IMR-90 (cell line): ENCODE data around the gene PDGFD. TPM values are rescaled to one million over a fixed set of nuclear protein-coding genes. Genes with fewer than 3 reads are reported as not detected.

Experiments used
- ATAC-seq: fragments of 200-7000 bp; cut with Tn5 transposase; 2 replicates; pipeline ENCODE4 v1.9.1; 2020; ENCODE audit warnings: low read depth, mild to moderate bottlenecking, moderate library complexity
- BruUV-seq: library from RNA; stranded (reverse); fragments of 400-500 nt; replicated peaks from 2 replicates; lab custom pipeline; 2021; lab: Mats Ljungman, UMichigan
- CTCF ChIA-PET: fragments of 300-600 bp; formaldehyde crosslinking; extraction: SDS; loops from one replicate; lab custom pipeline; 2021; ENCODE audit warnings: antibody characterized with exemption; lab: Yijun Ruan, JAX
- POLR2A ChIA-PET: fragments of 300-600 bp; sonication (Branson Sonifier 250); formaldehyde crosslinking; loops from one replicate; lab custom pipeline; 2022; ENCODE audit warnings: antibody characterized with exemption; ENCODE audit not compliant: unreplicated experiment; lab: Charles Lee
- DNase-seq: peaks from one replicate; pipeline ENCODE4 v3.0.0; 2013
- H2AFZ ChIP-seq: replicated peaks from 2 replicates; pipeline ENCODE3; 2013; ENCODE audit warnings: low read length, mild to moderate bottlenecking; ENCODE audit not compliant: poor library complexity
- H2AK5ac ChIP-seq: 2 replicates; pipeline ENCODE4 v1.6.1; 2013; ENCODE audit warnings: low read depth, low read length, inconsistent platforms
- H2AK9ac ChIP-seq: replicated peaks from 2 replicates; pipeline ENCODE3; 2013; ENCODE audit warnings: mild to moderate bottlenecking, low read depth, low read length, moderate library complexity; ENCODE audit not compliant: poor library complexity
- H2BK120ac ChIP-seq: 2 replicates; pipeline ENCODE4 v1.6.1; 2013; ENCODE audit warnings: low read depth, low read length, inconsistent platforms
- H2BK15ac ChIP-seq: 3 replicates; pipeline ENCODE4 v1.6.1; 2013; ENCODE audit warnings: low read depth, low read length, inconsistent platforms
- H2BK20ac ChIP-seq: 2 replicates; pipeline ENCODE4 v1.6.1; 2013; ENCODE audit warnings: low read depth, mild to moderate bottlenecking, inconsistent platforms, low read length, moderate library complexity
- H2BK5ac ChIP-seq: 2 replicates; pipeline ENCODE4 v1.6.1; 2013; ENCODE audit warnings: mild to moderate bottlenecking, low read depth, low read length, inconsistent platforms; ENCODE audit not compliant: poor library complexity, severe bottlenecking
- H3K14ac ChIP-seq: replicated peaks from 2 replicates; pipeline ENCODE4 v1.6.1; 2013; ENCODE audit warnings: low read depth, low read length, inconsistent platforms
- H3K18ac ChIP-seq: 2 replicates; pipeline ENCODE4 v1.6.1; 2013; ENCODE audit warnings: low read depth, low read length, control low read depth
- H3K23ac ChIP-seq: 2 replicates; pipeline ENCODE4 v1.6.1; 2013; ENCODE audit warnings: low read depth, low read length, inconsistent platforms
- H3K27ac ChIP-seq: 2 replicates; pipeline ENCODE4 v1.5.1; 2013; ENCODE audit warnings: mild to moderate bottlenecking, control low read depth, low read length; ENCODE audit not compliant: insufficient read depth
- H3K27me3 ChIP-seq: 2 replicates; pipeline ENCODE4 v1.6.1; 2013; ENCODE audit warnings: low read length; ENCODE audit not compliant: control insufficient read depth, insufficient read depth
- H3K36me3 ChIP-seq: 2 replicates; pipeline ENCODE4 v1.6.1; 2013; ENCODE audit warnings: low read length, mixed read lengths; ENCODE audit not compliant: control insufficient read depth, insufficient read depth
- H3K4ac ChIP-seq: 2 replicates; pipeline ENCODE4 v1.6.1; 2013; ENCODE audit warnings: low read depth, low read length, inconsistent platforms
- H3K4me1 ChIP-seq: 2 replicates; pipeline ENCODE4 v1.6.1; 2013; ENCODE audit warnings: low read length, mixed read lengths; ENCODE audit not compliant: control insufficient read depth, insufficient read depth
- H3K4me2 ChIP-seq: 2 replicates; pipeline ENCODE4 v1.6.1; 2013; ENCODE audit warnings: low read depth, mild to moderate bottlenecking, control low read depth, low read length, moderate library complexity
- H3K4me3 ChIP-seq: 2 replicates; pipeline ENCODE4 v1.5.1; 2013; ENCODE audit warnings: low read depth, mild to moderate bottlenecking, control low read depth, low read length, moderate library complexity; ENCODE audit not compliant: insufficient read depth
- H3K56ac ChIP-seq: 2 replicates; pipeline ENCODE4 v1.6.1; 2013; ENCODE audit warnings: low read length, inconsistent platforms; ENCODE audit not compliant: insufficient read depth; ENCODE audit errors: extremely low read depth
- H3K79me1 ChIP-seq, 2 experiments: 2 replicates each; pipeline ENCODE4 v1.6.1; 2013; ENCODE audit warnings: low read length in 2 of 2, inconsistent platforms in 1 of 2, low read depth in 1 of 2
- H3K9ac ChIP-seq: 2 replicates; pipeline ENCODE4 v1.6.1; 2013; ENCODE audit warnings: low read depth, low read length, control low read depth
- H3K9me1 ChIP-seq: 2 replicates; pipeline ENCODE4 v1.6.1; 2013; ENCODE audit warnings: low read length, inconsistent platforms; ENCODE audit not compliant: insufficient read depth
- H3K9me3 ChIP-seq: 2 replicates; pipeline ENCODE4 v1.6.1; 2013; ENCODE audit warnings: low read length; ENCODE audit not compliant: control insufficient read depth, insufficient read depth
- H4K20me1 ChIP-seq: 2 replicates; pipeline ENCODE4 v1.6.1; 2013; ENCODE audit warnings: low read length, inconsistent platforms; ENCODE audit not compliant: insufficient read depth
- H4K5ac ChIP-seq: 2 replicates; pipeline ENCODE4 v1.6.1; 2013; ENCODE audit warnings: mild to moderate bottlenecking, low read depth, low read length, control low read depth
- H4K8ac ChIP-seq, 2 experiments: 2 replicates each; pipeline ENCODE4 v1.6.1; 2013; ENCODE audit warnings: low read depth in 2 of 2, low read length in 2 of 2, control low read depth in 1 of 2, inconsistent platforms in 1 of 2
- H4K91ac ChIP-seq: 2 replicates; pipeline ENCODE4 v1.6.1; 2013; ENCODE audit warnings: low read depth, low read length, inconsistent platforms; ENCODE audit not compliant: insufficient read depth
- MAZ ChIP-seq: IDR thresholded peaks from 2 replicates; pipeline ENCODE4 v1.6.1; 2012; ENCODE audit warnings: low read depth, mild to moderate bottlenecking, low read length, improper control_type of control experiment, moderate library complexity, borderline replicate concordance
- POLR2A ChIP-seq: IDR thresholded peaks from 2 replicates; pipeline ENCODE4 v1.6.1; 2012; ENCODE audit warnings: mild to moderate bottlenecking, low read depth, low read length
- RAD21 ChIP-seq: IDR thresholded peaks from 2 replicates; pipeline ENCODE4 v1.6.1; 2012; ENCODE audit warnings: low read length, improper control_type of control experiment
- RFX5 ChIP-seq: IDR thresholded peaks from 2 replicates; pipeline ENCODE4 v1.8.0; 2012; ENCODE audit warnings: low read depth, mild to moderate bottlenecking, low read length, moderate library complexity
- SMC3 ChIP-seq: fragments of 150-350 bp; IDR thresholded peaks from 2 replicates; pipeline ENCODE4 v1.6.1; 2016; ENCODE audit warnings: low read depth, mild to moderate bottlenecking, antibody characterized with exemption, low read length, moderate library complexity
- WGBS, 2 experiments: methylation state at CpG; one replicate each; pipeline versions ENCODE4 v1.1.5 to v1.1.7; 2013; ENCODE audit warnings: missing lambda C conversion rate in 2 of 2; ENCODE audit not compliant: insufficient read length in 1 of 2; ENCODE audit errors: extremely low coverage in 2 of 2; 5-methylcytosine and 5-hydroxymethylcytosine counted together
- dilution Hi-C: fragments of 300-500 bp; cut with HindIII; formaldehyde crosslinking; loops from one replicate; pipeline ENCODE4 v1.14.3; 2018; ENCODE audit warnings: low sequenced_read_pairs; ENCODE audit not compliant: unreplicated experiment
- in situ Hi-C: fragments of 300-500 bp; cut with MboI; formaldehyde crosslinking; loops from 3 replicates; pipeline ENCODE4 v1.14.3; 2019; ENCODE audit warnings: low sequenced_read_pairs, inconsistent platforms, mixed read lengths
- intact Hi-C: fragments of 100-400 bp; cut with micrococcal nuclease; formaldehyde crosslinking; loops from 2 replicates; pipeline ENCODE4 v1.10.0; 2022
- polyA plus RNA-seq, 3 experiments: library from polyadenylated mRNA; depleted of rRNA; stranded (reverse); fragments of >200 nt; gene quantifications; 2 replicates each; pipeline ENCODE4 v1.2.3, GENCODE V29; 2012; ENCODE audit warnings: low replicate concordance in 1 of 3
- total RNA-seq: library from RNA; depleted of rRNA; stranded (reverse); fragments of >200 nt; gene quantifications from 2 replicates; pipeline ENCODE4 v1.2.3, GENCODE V29; 2012
- TF ChIP-seq, protein P1 (sequence below): conservative IDR thresholded peaks from 2 replicates; pipeline ENCODE4 v1.5.1; 2012; ENCODE audit warnings: mild to moderate bottlenecking, low read depth, low read length, improper control_type of control experiment

Gene PDGFD
- total and polyA plus RNA-seq, 2 of the 4 experiments (the other 2 are of a cell fraction) = 2.1 to 3.0 TPM

DNA sequence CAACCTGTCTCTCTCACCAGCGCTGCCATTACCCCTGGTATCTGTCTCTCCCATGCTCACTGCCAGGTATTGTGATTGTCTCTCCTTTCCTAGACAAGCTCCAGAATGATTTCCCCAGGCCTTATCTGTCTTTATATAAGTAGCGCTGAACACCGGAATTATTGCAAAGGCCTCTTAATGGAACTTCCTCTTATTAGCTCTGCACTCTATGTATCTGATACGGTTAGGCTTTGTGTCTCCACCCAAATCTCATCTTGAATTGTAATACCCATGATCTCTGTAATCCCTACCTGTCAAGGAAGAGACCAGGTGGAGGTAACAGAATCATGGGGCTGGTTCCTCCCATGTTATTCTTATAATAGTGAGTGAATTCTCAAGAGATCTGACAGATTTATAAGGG lies 88.2 kb downstream of the PDGFD start:
- H4K91ac ChIP-seq = no peak overlapping the region
- H2BK20ac ChIP-seq = no peak overlapping the region
- DNase-seq (no peak), ATAC-seq (no peak)
- H3K4ac ChIP-seq = no peak overlapping the region
- no peak overlapping the region for H2BK120ac ChIP-seq
- CTCF ChIA-PET = no interaction called here
- no peak overlapping the region for H3K27ac ChIP-seq
- H3K9ac ChIP-seq = no peak overlapping the region
- no peak overlapping the region for H3K4me2 ChIP-seq
- no peak overlapping the region for H2BK15ac ChIP-seq
- no peak overlapping the region for H2BK5ac ChIP-seq
- no peak overlapping the region for H4K8ac ChIP-seq
- no peak for TF ChIP-seq SMC3
- TF ChIP-seq MAZ = no peak
- TF ChIP-seq, protein P1, sequence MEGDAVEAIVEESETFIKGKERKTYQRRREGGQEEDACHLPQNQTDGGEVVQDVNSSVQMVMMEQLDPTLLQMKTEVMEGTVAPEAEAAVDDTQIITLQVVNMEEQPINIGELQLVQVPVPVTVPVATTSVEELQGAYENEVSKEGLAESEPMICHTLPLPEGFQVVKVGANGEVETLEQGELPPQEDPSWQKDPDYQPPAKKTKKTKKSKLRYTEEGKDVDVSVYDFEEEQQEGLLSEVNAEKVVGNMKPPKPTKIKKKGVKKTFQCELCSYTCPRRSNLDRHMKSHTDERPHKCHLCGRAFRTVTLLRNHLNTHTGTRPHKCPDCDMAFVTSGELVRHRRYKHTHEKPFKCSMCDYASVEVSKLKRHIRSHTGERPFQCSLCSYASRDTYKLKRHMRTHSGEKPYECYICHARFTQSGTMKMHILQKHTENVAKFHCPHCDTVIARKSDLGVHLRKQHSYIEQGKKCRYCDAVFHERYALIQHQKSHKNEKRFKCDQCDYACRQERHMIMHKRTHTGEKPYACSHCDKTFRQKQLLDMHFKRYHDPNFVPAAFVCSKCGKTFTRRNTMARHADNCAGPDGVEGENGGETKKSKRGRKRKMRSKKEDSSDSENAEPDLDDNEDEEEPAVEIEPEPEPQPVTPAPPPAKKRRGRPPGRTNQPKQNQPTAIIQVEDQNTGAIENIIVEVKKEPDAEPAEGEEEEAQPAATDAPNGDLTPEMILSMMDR = no peak
- no peak for TF ChIP-seq RAD21
- TF ChIP-seq POLR2A = no peak
- no peak for TF ChIP-seq RFX5
- in situ Hi-C loops (no loop called here), dilution Hi-C loops (no loop called here), intact Hi-C loops (no loop called here)
- POLR2A ChIA-PET = no interaction called here
- no peaks in the 10 kb centered on the region for H3K36me3 ChIP-seq
- H3K23ac ChIP-seq = no peak overlapping the region
- WGBS, 2 experiments = no CpG with 5 or more reads among the region's 4 CpGs
- H3K56ac ChIP-seq = no peak overlapping the region
- no peak overlapping the region for H3K4me3 ChIP-seq
- H3K79me1 ChIP-seq = no peaks in the 10 kb centered on the region
- H2AFZ ChIP-seq = no peak overlapping the region
- H3K27me3 ChIP-seq = no peaks in the 10 kb centered on the region
- no peak overlapping the region for H3K14ac ChIP-seq
- H4K20me1 ChIP-seq = no peaks in the 10 kb centered on the region
- no peaks in the 10 kb centered on the region for H3K9me3 ChIP-seq
- H4K5ac ChIP-seq = no peak overlapping the region
- H3K18ac ChIP-seq = no peak overlapping the region
- H3K4me1 ChIP-seq = no peaks in the 10 kb centered on the region
- no peaks in the 10 kb centered on the region for H3K9me1 ChIP-seq
- BruUV-seq = no TSS peak
- H2AK9ac ChIP-seq = no peak overlapping the region
- no peak overlapping the region for H2AK5ac ChIP-seq
